GM12872 (cell line): ENCODE results near the gene TENT5C.

ENCODE experiments used
- CTCF ChIP-seq: IDR thresholded peaks from 3 replicates; pipeline ENCODE4 v1.5.1; 2011; ENCODE audit warnings: low read depth, mild to moderate bottlenecking, low read length, moderate library complexity; ENCODE audit not compliant: insufficient read depth

The TENT5C gene

DNA sequence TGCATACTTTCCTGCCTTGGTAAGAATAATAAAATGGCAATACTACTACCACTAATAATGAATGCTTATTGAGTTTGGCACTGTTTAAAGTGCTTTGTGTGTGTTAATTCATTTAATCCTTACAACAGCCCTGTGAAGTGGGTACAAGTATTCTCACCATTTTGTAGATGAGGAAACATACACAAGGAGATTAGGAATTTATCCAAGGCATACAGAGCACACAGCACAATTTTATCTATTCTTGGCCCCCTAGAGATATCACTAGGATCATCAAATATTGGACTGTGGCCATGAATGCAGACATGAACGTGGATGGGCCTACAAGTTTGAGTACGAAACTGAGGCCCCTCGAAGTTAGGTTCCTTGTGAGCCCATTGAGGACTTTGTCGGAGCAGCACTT is 39.5 kb downstream of the TENT5C start:
- TF ChIP-seq CTCF, result no peak

GRCh38 chr1:117646007-117646811 is 40.4 kb downstream of the TENT5C start:
- no peak for TF ChIP-seq CTCF

DNA sequence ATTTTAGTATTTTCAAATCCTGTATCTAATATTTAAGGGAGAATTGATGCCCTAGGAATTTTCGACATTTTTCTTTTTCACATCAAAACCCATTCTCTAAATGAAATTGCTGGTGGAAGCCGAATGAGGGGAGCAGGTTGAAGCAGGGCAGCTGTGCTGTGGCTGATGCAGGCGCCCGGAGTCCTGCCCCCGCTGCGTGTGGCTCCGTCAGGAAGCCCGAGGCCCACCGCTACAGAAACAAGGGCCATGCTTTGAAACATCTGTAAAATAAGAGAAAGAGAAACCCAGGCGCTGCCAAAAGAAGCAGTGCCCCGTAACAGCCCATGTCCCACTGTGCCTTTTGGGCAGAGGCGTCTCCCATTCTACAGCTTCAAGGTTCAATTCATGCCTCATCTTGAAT is 41.1 kb downstream of the TENT5C start:
- TF ChIP-seq CTCF, result no peak

DNA sequence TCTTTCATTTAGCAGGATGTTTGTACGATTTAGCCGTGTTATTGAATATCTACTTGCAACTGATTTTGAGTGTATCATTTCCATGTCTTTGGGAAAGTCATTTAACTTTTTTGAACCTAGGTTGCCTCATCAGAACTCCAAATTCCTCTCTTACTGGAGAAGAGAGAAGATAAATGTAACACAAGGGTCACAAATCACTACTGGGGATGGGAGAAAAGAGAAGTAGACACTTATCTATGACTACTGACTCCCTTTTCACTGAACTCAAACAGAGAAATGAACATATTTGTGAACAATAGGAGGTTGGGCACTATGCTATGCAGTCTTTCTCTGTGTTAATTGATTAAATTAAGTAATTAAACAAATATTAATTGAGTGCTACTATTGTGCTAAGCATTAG is 42.2 kb downstream of the TENT5C start:
- TF ChIP-seq CTCF, result no peak

DNA sequence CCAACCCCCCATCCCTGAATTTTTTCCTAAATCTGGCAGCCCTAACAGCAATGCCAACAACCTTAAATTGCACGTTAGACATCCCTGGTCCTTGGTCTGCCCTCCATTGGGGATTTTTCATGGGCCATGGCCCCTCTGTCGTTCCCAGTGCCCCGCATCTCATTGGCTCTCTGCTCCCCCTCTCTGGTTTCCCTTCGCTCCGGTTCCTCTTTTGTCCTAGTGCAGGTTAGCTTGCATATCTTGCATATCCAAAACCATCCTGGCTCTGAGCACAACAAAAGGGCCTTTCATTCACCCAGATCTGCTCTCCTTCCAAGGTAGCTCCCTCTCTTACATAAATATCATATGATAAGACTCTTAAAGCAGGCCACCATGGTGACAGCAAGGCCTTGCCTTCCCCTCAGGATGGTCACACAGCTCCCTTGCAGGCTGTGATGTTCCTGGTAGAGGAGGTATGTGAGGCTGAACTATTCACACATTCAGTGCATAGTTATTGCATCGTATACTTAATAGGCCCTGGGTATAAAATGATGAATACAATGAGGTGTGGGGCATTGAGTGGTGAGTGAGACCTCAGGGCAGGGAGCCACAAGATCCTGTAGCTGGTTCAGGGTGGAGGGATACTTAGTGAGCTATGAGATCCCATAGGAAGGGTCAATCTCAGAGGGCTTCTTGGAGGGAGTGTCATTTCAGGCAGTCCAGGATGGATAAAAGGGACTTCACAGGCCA is 45.2 kb downstream of the TENT5C start:
- TF ChIP-seq CTCF, result no peak

GRCh38 chr1:117651616-117652015 is 45.8 kb downstream of the TENT5C start:
- TF ChIP-seq CTCF, result no peak

GRCh38 chr1:117652421-117652820 is 46.6 kb downstream of the TENT5C start:
- TF ChIP-seq CTCF, result no peak
